ENCODE results near the gene SLC26A2.
"Not testable (repeated sequence)": the region's sequence is repeated elsewhere in the genome, so short reads cannot be mapped to it uniquely, and the experiment has no call there.

The SLC26A2 gene

GRCh38 chr5:150006318-150006717, 45.8 kb downstream of the SLC26A2 start:
- no peak for ATAC-seq

DNA sequence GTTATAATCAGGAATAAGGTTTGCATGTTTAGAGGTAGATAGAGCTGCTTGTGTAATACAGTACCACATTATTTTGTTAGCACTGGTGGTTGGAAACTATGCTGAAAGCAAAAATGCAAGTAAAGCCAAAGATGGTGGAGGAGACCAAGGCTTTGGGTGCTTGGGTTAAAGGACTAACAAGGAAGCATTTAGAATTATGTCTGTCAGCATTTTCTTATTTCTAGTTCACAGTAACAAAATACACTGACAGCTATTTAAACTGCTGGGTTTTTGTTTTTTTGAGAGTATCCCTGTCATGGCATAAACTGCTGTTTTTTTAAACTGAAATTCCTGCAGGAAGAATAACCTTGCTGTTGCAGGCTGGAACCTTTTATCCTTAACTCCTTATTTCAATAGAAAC, 46.5 kb downstream of the SLC26A2 start:
- ATAC-seq, result no peak

GRCh38 chr5:150009671-150010387, 49.3 kb downstream of the SLC26A2 start:
- no peak for ATAC-seq

- ATAC-seq, result no peak
Observed at GRCh38 chr5:150013931-150014330, 53.4 kb downstream of the SLC26A2 start.

GRCh38 chr5:150014456-150014855, 53.9 kb downstream of the SLC26A2 start:
- no peak for ATAC-seq

GRCh38 chr5:150015415-150015814, 54.9 kb downstream of the SLC26A2 start:
- no peak for ATAC-seq

DNA sequence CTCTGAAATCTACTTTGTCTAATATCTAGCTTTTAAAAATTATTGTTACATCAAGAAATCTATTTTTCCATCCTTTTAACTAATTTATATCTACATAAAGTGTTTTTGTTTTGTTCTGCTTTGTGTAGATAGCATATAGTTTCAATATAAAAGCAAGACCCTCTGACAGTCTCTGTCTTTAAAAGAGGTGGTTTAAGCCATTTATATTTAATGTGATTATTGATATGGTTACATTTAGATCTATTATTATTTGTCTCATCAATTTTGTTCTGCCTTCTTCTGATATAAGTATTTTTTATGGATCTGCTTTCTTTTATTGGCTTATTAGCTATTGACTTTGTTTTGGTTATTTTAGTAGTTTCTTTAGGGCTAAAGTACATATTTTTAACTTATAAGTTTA, 56.0 kb downstream of the SLC26A2 start:
- ATAC-seq, result no peak

- ATAC-seq, result peak in 1 of 2 donors; percentile 41
Observed at GRCh38 chr5:150017226-150018005, 56.9 kb downstream of the SLC26A2 start.

GRCh38 chr5:150020249-150020648, 59.7 kb downstream of the SLC26A2 start:
- no peak for ATAC-seq

DNA sequence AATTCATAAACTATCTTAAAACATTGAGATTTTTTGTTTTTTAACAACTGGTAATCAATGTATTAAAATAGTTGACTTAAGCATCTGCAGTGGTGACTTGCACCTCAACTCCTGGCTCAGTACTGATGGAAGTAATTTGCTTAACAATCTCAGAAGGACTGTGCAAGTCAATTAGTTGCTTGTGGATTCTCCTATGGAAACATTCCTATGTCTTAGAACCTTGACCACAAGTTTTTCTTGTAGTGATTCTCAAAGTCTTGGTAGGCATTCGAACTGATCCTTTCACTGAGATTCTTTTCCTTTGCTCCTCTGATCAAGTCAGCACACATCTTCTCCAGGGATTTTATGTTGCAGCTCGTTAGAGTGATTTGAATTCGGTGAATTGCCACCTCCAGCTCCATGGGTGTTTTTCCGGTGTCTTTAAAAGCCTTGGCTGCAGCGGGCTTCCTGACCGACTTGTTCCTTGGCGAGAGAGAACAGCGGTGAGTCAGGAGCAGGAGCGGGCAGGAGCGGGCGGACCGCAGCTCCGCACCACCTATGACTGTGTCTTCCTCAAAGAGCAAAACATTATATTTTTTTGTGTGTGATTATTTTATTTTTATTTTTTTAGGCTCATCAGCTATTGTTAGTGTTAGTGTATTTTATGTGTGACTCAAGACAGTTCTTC, 61.1 kb downstream of the SLC26A2 start:
- no peak for ATAC-seq

GRCh38 chr5:150022158-150022531, 61.6 kb downstream of the SLC26A2 start:
- no peak for ATAC-seq

DNA sequence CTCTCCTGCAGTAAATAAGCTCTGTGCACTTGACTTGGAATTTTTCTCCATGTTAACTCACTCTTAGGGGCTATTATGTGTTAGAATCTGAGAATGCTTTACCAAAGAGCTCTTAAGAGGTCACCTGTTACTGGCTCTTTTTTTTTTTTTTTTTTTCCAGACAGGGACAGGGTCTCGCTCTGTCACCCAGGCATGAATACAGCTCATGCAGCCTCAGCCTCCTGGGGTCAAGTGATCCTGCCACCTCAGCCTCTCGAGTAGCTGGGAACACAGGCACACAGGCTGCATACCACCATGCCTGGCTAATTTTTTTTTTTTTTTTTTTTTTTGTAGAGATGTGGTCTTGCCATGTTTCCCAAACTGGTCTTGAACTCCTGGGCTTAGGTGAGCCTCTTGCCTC, 62.1 kb downstream of the SLC26A2 start:
- no peak for ATAC-seq

GRCh38 chr5:150023136-150023535, 62.6 kb downstream of the SLC26A2 start:
- no peak for ATAC-seq

DNA sequence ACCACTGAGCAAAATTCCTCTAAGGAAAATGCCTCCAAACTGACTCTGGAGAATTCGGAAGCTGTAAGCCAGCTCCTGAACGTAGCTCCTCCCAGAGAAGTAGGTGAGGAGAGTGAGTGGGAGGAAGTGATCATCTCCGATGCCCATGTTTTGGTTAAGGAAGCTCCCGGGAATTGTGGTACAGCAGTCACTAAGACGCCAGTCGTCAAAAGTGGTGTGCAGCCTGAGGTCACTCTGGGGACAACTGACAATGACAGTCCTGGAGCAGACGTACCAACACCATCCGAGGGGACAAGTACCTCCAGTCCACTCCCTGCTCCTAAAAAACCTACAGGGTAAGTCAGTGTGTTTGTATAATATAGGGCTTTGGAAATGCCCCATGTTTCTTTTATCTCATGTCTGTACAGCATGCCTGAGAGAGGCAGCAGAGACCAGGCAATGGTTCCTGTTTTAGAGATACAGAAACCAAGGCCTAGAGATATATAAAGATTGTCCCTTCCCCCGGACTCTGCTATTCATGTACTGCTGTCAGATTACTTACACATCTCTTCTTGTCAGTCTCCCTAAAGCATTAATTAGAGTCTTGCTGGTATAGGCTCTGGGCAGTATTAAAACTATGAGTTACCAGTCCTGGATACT, 63.9 kb downstream of the SLC26A2 start:
- ATAC-seq, result no peak

DNA sequence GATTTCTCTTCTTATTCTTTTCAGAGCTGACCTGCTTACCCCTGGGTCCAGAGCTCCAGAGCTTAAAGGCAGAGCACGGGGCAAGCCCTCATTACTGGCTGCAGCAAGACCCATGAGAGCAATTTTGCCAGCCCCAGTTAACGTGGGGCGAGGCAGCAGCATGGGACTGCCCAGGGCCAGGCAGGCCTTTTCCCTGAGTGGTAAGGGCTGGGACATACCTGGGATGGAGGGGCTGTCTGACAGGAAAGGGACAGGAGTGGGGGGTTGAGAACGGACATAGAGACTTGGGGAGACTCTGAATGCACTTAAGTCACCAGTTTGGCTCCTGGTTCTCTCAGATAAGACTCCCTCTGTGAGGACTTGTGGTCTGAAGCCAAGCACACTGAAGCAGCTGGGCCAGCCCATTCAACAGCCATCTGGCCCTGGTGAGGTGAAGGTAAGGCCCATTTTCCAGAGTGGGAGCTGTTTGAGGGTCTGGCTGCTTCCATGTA, 66.2 kb downstream of the SLC26A2 start:
- ATAC-seq, result no peak

DNA sequence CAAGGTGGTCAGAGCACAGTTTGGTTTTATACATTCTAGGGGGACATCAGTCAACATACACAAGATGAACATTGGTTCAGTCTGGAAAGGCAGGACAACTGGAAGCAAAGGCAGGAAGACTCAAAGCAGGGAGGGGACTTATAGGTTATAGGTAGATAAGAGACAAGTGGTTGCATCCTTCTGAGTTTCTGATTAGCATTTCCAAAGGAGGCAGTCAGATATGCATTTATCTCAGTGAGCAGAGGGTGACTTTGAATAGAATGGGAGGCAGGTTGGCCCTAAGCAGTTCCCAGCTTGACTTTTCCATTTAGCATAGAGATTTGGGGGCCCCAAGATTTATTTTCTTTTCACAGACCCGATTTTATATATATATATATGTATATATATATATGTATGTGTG, 67.5 kb downstream of the SLC26A2 start:
- ATAC-seq, result not testable (repeated sequence)

DNA sequence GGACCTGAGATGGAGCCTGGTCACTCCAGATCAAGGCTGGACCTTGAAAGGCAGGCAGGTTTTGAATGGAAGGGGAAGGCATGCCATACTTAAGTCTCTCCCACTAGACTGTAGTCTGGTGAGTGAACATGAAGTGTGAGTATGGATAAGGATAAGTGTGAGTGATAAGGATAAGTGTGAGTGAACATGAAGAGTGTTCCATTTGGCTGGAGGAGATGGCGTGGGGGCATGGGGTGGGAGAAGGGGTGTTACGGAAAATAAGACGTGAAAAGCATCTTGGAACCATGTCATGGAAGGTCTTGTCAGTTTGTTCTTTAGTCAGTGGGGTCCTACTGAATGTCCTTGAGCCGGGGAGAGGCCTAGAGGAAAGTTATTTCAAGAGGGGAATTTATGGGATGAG, 72.8 kb downstream of the SLC26A2 start:
- no peak for ATAC-seq

DNA sequence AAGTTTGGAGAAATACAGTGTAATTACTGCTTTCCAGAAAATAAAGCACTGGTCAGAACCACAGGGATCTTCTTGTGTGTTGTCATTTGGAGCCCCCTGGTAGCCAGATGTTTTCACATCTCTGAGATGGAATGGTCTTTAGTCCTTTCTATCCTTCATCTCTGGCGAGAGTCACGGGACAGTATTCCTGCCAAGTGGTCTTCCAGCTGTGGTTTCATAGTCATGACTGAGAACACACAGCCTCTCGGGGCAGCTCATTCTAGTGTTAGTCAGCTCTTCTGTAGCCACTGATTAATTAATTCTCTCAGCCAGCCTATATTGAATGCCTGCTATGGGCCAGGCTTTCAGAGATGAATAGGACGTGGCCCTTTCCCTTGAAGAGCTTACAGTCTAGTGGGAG, 74.1 kb downstream of the SLC26A2 start:
- no peak for ATAC-seq

DNA sequence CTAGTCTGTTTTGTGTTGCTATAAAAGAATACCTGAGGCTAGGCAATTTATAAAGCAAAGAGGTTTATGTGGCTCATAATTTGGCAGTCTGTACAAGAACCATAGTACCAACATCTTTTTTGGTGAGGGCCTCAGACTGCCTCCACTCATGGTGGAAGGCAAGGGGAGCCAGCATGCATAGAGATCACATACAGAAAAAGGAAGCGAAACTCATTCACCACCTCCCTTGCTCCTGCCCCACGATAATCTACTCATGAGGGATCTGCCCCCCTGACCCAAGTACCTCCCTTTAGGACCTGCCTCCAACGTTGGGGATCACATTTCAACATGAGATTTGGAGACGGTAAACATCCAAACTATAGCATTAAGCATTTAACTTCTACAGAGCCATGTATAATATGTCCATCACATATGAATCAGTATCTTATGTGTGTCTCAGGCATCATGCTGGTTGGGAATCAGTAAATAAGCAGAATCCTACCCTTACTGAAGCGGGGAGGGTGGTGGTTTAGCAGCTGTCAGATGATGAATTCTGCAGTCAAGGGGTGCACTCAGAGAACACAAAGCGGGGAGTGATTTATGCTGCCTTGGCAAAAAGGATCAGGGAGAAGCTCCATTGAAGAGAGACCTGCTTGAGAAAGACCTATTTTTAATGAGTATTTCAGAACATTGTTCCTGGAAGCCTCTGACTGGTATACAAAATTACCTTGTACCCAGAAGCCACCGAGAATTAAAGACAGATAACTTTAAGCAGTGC, 74.8 kb downstream of the SLC26A2 start:
- no peak for ATAC-seq

DNA sequence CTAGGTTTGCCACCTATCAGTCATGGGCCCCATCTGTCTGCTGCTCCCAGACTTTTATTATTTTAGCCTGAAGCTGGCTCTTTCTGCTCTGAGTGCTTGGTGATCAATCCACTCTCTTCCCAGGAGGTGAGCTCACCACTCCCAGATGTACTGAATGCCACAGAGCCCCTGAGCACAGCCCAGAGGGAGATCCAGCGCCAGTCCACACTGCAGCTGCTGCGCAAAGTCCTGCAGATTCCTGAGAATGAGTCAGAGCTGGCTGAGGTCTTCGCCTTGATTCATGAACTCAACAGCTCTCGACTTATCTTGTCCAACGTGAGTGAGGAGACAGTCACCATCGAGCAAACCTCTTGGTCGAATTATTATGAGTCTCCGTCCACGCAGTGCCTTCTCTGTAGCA, 76.0 kb downstream of the SLC26A2 start:
- ATAC-seq, result no peak
